Epithelial cell of proximal tubule (primary cell): ENCODE data around the gene PCYT1A. TPM values are rescaled to one million over a fixed set of nuclear protein-coding genes. Genes with fewer than 3 reads are reported as not detected.

Source experiments
- DNase-seq: peaks from one replicate; pipeline ENCODE4 v3.0.0-alpha.2; 2011; ENCODE audit warnings: low read depth
- H3K4me3 ChIP-seq: 2 replicates; pipeline ENCODE4 v1.5.1; 2011; ENCODE audit warnings: low read depth, mild to moderate bottlenecking, low read length
- CTCF ChIP-seq: conservative IDR thresholded peaks from 2 replicates; pipeline ENCODE4 v1.5.1; 2012; ENCODE audit warnings: low read depth, mild to moderate bottlenecking, low read length
- total RNA-seq: library from RNA; depleted of rRNA; stranded (reverse); fragments of >200 nt; gene quantifications from 2 replicates; pipeline ENCODE4 v1.2.3, GENCODE V29; 2015

Gene PCYT1A
- total RNA-seq, 1 donor from 2014 or later, result 21.6 TPM

- no peak overlapping the region for H3K4me3 ChIP-seq
- TF ChIP-seq CTCF, result no peak
- no peak for DNase-seq
Measured at GRCh38 chr3:196194542-196194915, 93.0 kb downstream of the PCYT1A start.

GRCh38 chr3:196193736-196194541, 93.6 kb downstream of the PCYT1A start:
- H3K4me3 ChIP-seq, result no peak overlapping the region
- no peak for TF ChIP-seq CTCF
- no peak for DNase-seq

- DNase-seq, result no peak
- no peak overlapping the region for H3K4me3 ChIP-seq
- no peak for TF ChIP-seq CTCF
Measured at GRCh38 chr3:196193133-196193735, 94.3 kb downstream of the PCYT1A start.

GRCh38 chr3:196192524-196193051, 94.9 kb downstream of the PCYT1A start:
- no peak for DNase-seq
- H3K4me3 ChIP-seq, result no peak overlapping the region
- TF ChIP-seq CTCF, result no peak

GRCh38 chr3:196192036-196192523, 95.4 kb downstream of the PCYT1A start:
- no peak for DNase-seq
- no peak overlapping the region for H3K4me3 ChIP-seq
- TF ChIP-seq CTCF, result no peak

- TF ChIP-seq CTCF, result no peak
- no peak overlapping the region for H3K4me3 ChIP-seq
- no peak for DNase-seq
Measured at GRCh38 chr3:196189566-196190347, 97.8 kb downstream of the PCYT1A start.
